Adipose tissue (tissue), 3 donors: Measurements from ENCODE around the gene THOC6. TPM values are rescaled to one million over a fixed set of nuclear protein-coding genes. Genes with fewer than 3 reads are reported as not detected.
A peak's percentile ranks its signal among the peaks of the same experiment; 100 is the strongest.

Source experiments
- H3K27ac ChIP-seq: one replicate; pipeline ENCODE4 v1.5.1; 2013; ENCODE audit warnings: low read depth, low read length
- WGBS, 3 donors: extraction: QIAGEN DNeasy Blood & Tissue Kit; methylation state at CpG; one replicate each; pipeline ENCODE4 v1.1.7; 2013; 5-methylcytosine and 5-hydroxymethylcytosine counted together
- polyA plus RNA-seq, 3 donors: library from polyadenylated mRNA; stranded (reverse); fragments of 200-250 nt; gene quantifications; one replicate each; pipeline ENCODE4 v1.2.3, GENCODE V29; 2013
- donor health status: healthy with polysubstance abuse.
- donor health status: Bipolar disorder and iron deficiency.
- donor health status: healthy.

The THOC6 gene
- polyA plus RNA-seq, 3 donors, result 11.3 to 25.2 (median 24.8) TPM

GRCh38 chr16:3012828-3013420, 10.9 kb upstream of the THOC6 start, which contains the start of gene CLDN9:
CLDN9 (plus strand) TSS chr16:3012923; CDS start chr16:3013363, 440 bp downstream.
- 29 to 48% (median 41%) methylated on average over 27 of the region's 27 CpGs for whole genome bisulfite sequencing, 3 donors
- no peak within 1 kb of the TSS for H3K27ac ChIP-seq

GRCh38 chr16:3013491-3013951, 10.3 kb upstream of the THOC6 start:
- H3K27ac ChIP-seq, result no peak overlapping the region
- WGBS, 3 donors, result 50 to 77% (median 64%) methylated on average over 22 to 27 of the region's 27 CpGs

GRCh38 chr16:3013998-3014690, 9.7 kb upstream of the THOC6 start:
- H3K27ac ChIP-seq, result no peak overlapping the region
- WGBS, 3 donors, result 62 to 65% (median 63%) methylated on average over 12 of the region's 12 CpGs

GRCh38 chr16:3014971-3015370, 8.9 kb upstream of the THOC6 start:
- H3K27ac ChIP-seq, result no peak overlapping the region
- 84 to 92% (median 86%) methylated on average over 6 of the region's 6 CpGs for WGBS, 3 donors

- H3K27ac ChIP-seq, result no peak overlapping the region
- WGBS, 3 donors, result 88 to 89% (median 89%) methylated on average over 13 of the region's 13 CpGs
Observed at GRCh38 chr16:3015865-3016521, 7.8 kb upstream of the THOC6 start.

- 55 to 83% (median 72%) methylated on average over 20 of the region's 20 CpGs for WGBS, 3 donors
- no peak overlapping the region for H3K27ac ChIP-seq
Observed at GRCh38 chr16:3017344-3017743, 6.5 kb upstream of the THOC6 start.

- 7 to 12% (median 11%) methylated on average over 37 to 52 of the region's 52 CpGs for WGBS, 3 donors
- H3K27ac ChIP-seq, result no peak within 1 kb of the TSS
Observed at GRCh38 chr16:3017794-3018506, 5.9 kb upstream of the THOC6 start, which contains the start of gene CLDN6. CLDN6 (minus strand) TSS chr16:3018183; CDS start chr16:3016021, 2,162 bp downstream.

GRCh38 chr16:3019594-3020246, 4.1 kb upstream of the THOC6 start:
- 24 to 34% (median 30%) methylated on average over 40 of the region's 40 CpGs for WGBS, 3 donors
- H3K27ac ChIP-seq, result no peak overlapping the region

GRCh38 chr16:3020247-3020603, 3.6 kb upstream of the THOC6 start, which contains the start of gene TNFRSF12A:
TNFRSF12A (plus strand) TSS chr16:3020368; CDS start chr16:3020398, 30 bp downstream.
- peak within 1 kb of the TSS; percentile 30 for H3K27ac ChIP-seq
- WGBS, 3 donors, result 0 to 1% (median 1%) methylated on average over 38 to 49 of the region's 49 CpGs

- WGBS, 3 donors, result 1% methylated on average over 50 to 57 of the region's 57 CpGs
- H3K27ac ChIP-seq, result peak overlapping the region; percentile 30
Observed at GRCh38 chr16:3020604-3021448, 3.0 kb upstream of the THOC6 start.

GRCh38 chr16:3021449-3022207, 2.2 kb upstream of the THOC6 start:
- peak overlapping the region; percentile 65 for H3K27ac ChIP-seq
- WGBS, 3 donors, result 17 to 20% (median 19%) methylated on average over 25 of the region's 25 CpGs

GRCh38 chr16:3022208-3022683, 1.6 kb upstream of the THOC6 start:
- peak overlapping the region; percentile 65 for H3K27ac ChIP-seq
- WGBS, 3 donors, result 13 to 23% (median 19%) methylated on average over 8 of the region's 8 CpGs

- 31 to 49% (median 33%) methylated on average over 8 of the region's 8 CpGs for WGBS, 3 donors
Observed at GRCh38 chr16:3022684-3023414, 986 bp upstream of the THOC6 start.

GRCh38 chr16:3023415-3023668, 493 bp upstream of the THOC6 start:
- 28 to 31% (median 31%) methylated on average over 6 of the region's 6 CpGs for WGBS, 3 donors
- peak overlapping the region; percentile 62 for H3K27ac ChIP-seq

More at GRCh38 chr16:3022684-3023414, 986 bp upstream of the THOC6 start:
- H3K27ac ChIP-seq, result peak overlapping the region; percentile 62

- WGBS, 3 donors, result 89 to 97% (median 96%) methylated on average over 18 of the region's 18 CpGs
- H3K27ac ChIP-seq, result no peak overlapping the region
Observed at GRCh38 chr16:3025032-3026002, 1.5 kb downstream of the THOC6 start.
